ENCODE measurements around the gene RPL29. TPM values are rescaled to one million over a fixed set of nuclear protein-coding genes. Genes with fewer than 3 reads are reported as not detected.

The RPL29 gene
- total and polyA plus RNA-seq, 2 of the 13 experiments (the other 11 are each of a cell fraction or from before 2014, with no cell fraction given): 1,348 to 2,263 TPM

GRCh38 chr3:51982352-51982837 lies 13.3 kb downstream of the RPL29 start (continued):
- TF ChIP-seq FUBP1 (CRISPR knock-in tag; IDR thresholded peaks at IDR 0.05; ENCODE audit: borderline replicate concordance) (0 out of 2 replicates have a peak, but pooled peaks have one; percentile 33), CEBPG (CRISPR knock-in tag; IDR thresholded peaks at IDR 0.05) (peak; percentile 16; the same call in 1 of the 2 replicates), SETDB1 (CRISPR knock-in tag; IDR thresholded peaks at IDR 0.05; ENCODE audit: borderline replicate concordance) (no peak), RXRA (CRISPR knock-in tag; IDR thresholded peaks at IDR 0.05) (peak; percentile 83), ZSCAN29 (CRISPR knock-in tag; conservative IDR thresholded peaks at IDR 0.05) (no peak), ZNF879 (CRISPR knock-in tag; IDR thresholded peaks at IDR 0.05) (no peak), MAFF (IDR thresholded peaks at IDR 0.05; ENCODE audit: low read depth, low read length) (peak; percentile 56), ZNF143 (CRISPR knock-in tag; IDR thresholded peaks at IDR 0.05) (no peak), NCOA1 (CRISPR knock-in tag; IDR thresholded peaks at IDR 0.05) (no peak), ISL2 (CRISPR knock-in tag; IDR thresholded peaks at IDR 0.05) (no peak), ZNF335 (CRISPR knock-in tag; IDR thresholded peaks at IDR 0.05) (no peak), RXRB (CRISPR knock-in tag; IDR thresholded peaks at IDR 0.05; ENCODE audit: borderline replicate concordance) (peak; percentile 84), REPIN1 (CRISPR knock-in tag; IDR thresholded peaks at IDR 0.05; ENCODE audit: borderline replicate concordance, low read depth) (peak; percentile 34), PLRG1 (conservative IDR thresholded peaks at IDR 0.05) (no peak), ZNF598 (CRISPR knock-in tag; IDR thresholded peaks at IDR 0.05; ENCODE audit: borderline replicate concordance) (no peak; the same call in 1 of the 2 replicates), AKAP8 (CRISPR knock-in tag; IDR thresholded peaks at IDR 0.05) (no peak; the same call in none of the 2 replicates), AGO2 (optimal IDR thresholded peaks at IDR 0.05; ENCODE audit: low read depth, low read length) (no peak), CBFB (CRISPR knock-in tag; IDR thresholded peaks at IDR 0.05) (0 out of 2 replicates have a peak, but pooled peaks have one; percentile 67), ZNF672 (CRISPR knock-in tag; IDR thresholded peaks at IDR 0.05) (no peak), SRF (IDR thresholded peaks at IDR 0.05; ENCODE audit: low read depth, low read length) (no peak)
- TF ChIP-seq, protein P1, sequence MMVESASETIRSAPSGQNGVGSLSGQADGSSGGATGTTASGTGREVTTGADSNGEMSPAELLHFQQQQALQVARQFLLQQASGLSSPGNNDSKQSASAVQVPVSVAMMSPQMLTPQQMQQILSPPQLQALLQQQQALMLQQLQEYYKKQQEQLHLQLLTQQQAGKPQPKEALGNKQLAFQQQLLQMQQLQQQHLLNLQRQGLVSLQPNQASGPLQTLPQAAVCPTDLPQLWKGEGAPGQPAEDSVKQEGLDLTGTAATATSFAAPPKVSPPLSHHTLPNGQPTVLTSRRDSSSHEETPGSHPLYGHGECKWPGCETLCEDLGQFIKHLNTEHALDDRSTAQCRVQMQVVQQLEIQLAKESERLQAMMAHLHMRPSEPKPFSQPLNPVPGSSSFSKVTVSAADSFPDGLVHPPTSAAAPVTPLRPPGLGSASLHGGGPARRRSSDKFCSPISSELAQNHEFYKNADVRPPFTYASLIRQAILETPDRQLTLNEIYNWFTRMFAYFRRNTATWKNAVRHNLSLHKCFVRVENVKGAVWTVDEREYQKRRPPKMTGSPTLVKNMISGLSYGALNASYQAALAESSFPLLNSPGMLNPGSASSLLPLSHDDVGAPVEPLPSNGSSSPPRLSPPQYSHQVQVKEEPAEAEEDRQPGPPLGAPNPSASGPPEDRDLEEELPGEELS (CRISPR knock-in tag; IDR thresholded peaks at IDR 0.05): peak; percentile 77; the same call in 1 of the 2 replicates
- TF ChIP-seq, protein P2, sequence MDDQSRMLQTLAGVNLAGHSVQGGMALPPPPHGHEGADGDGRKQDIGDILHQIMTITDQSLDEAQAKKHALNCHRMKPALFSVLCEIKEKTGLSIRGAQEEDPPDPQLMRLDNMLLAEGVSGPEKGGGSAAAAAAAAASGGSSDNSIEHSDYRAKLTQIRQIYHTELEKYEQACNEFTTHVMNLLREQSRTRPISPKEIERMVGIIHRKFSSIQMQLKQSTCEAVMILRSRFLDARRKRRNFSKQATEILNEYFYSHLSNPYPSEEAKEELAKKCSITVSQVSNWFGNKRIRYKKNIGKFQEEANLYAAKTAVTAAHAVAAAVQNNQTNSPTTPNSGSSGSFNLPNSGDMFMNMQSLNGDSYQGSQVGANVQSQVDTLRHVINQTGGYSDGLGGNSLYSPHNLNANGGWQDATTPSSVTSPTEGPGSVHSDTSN (CRISPR knock-in tag; IDR thresholded peaks at IDR 0.05; ENCODE audit: borderline replicate concordance): no peak
- TF ChIP-seq, protein P3, sequence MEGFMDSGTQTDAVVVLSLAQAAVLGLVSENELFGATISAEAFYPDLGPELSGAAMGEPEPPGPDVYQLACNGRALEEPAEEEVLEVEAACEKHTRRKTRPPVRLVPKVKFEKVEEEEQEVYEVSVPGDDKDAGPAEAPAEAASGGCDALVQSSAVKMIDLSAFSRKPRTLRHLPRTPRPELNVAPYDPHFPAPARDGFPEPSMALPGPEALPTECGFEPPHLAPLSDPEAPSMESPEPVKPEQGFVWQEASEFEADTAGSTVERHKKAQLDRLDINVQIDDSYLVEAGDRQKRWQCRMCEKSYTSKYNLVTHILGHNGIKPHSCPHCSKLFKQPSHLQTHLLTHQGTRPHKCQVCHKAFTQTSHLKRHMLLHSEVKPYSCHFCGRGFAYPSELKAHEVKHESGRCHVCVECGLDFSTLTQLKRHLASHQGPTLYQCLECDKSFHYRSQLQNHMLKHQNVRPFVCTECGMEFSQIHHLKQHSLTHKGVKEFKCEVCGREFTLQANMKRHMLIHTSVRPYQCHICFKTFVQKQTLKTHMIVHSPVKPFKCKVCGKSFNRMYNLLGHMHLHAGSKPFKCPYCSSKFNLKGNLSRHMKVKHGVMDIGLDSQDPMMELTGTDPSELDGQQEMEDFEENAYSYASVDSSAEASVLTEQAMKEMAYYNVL (CRISPR knock-in tag; IDR thresholded peaks at IDR 0.05; ENCODE audit: borderline replicate concordance): no peak
- TF ChIP-seq, protein P4, sequence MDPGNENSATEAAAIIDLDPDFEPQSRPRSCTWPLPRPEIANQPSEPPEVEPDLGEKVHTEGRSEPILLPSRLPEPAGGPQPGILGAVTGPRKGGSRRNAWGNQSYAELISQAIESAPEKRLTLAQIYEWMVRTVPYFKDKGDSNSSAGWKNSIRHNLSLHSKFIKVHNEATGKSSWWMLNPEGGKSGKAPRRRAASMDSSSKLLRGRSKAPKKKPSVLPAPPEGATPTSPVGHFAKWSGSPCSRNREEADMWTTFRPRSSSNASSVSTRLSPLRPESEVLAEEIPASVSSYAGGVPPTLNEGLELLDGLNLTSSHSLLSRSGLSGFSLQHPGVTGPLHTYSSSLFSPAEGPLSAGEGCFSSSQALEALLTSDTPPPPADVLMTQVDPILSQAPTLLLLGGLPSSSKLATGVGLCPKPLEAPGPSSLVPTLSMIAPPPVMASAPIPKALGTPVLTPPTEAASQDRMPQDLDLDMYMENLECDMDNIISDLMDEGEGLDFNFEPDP (CRISPR knock-in tag; conservative IDR thresholded peaks at IDR 0.05): no peak

Data from HepG2 (cell line).